Central memory CD8-positive, alpha-beta T cell (primary cell): ENCODE data around the gene EEIG2.

Experiments
- ATAC-seq: fragments of 150-1000 bp; cut with Tn5 transposase; replicated peaks from 2 replicates; pipeline ENCODE4 v1.10.0; 2022; ENCODE audit warnings: mild to moderate bottlenecking, moderate FRiP score, moderate number of reproducible peaks; ENCODE audit not compliant: poor library complexity, severe bottlenecking; ENCODE audit errors: extremely low read depth
- DNase-seq, 2 donors: peaks; one replicate each; pipeline ENCODE4 v3.0.0; 2021; ENCODE audit warnings: low spot score in 2 of 2
- H3K27ac Mint-ChIP-seq: one replicate; pipeline ENCODE4 v1.8.0; 2022; ENCODE audit warnings: low read depth, mild to moderate bottlenecking, moderate library complexity, mixed read lengths
- H3K27me3 Mint-ChIP-seq: one replicate; pipeline ENCODE4 v1.8.0; 2022; ENCODE audit warnings: mixed read lengths
- H3K36me3 Mint-ChIP-seq: one replicate; pipeline ENCODE4 v1.8.0; 2022; ENCODE audit warnings: mild to moderate bottlenecking, moderate library complexity, mixed read lengths; ENCODE audit not compliant: insufficient read depth
- H3K4me1 Mint-ChIP-seq: one replicate; pipeline ENCODE4 v1.8.0; 2022; ENCODE audit warnings: mixed read lengths
- H3K4me3 Mint-ChIP-seq: one replicate; pipeline ENCODE4 v1.8.0; 2022; ENCODE audit warnings: mild to moderate bottlenecking, moderate library complexity, mixed read lengths
- H3K9me3 Mint-ChIP-seq: one replicate; pipeline ENCODE4 v1.8.0; 2022; ENCODE audit warnings: mixed read lengths

Gene EEIG2

DNA sequence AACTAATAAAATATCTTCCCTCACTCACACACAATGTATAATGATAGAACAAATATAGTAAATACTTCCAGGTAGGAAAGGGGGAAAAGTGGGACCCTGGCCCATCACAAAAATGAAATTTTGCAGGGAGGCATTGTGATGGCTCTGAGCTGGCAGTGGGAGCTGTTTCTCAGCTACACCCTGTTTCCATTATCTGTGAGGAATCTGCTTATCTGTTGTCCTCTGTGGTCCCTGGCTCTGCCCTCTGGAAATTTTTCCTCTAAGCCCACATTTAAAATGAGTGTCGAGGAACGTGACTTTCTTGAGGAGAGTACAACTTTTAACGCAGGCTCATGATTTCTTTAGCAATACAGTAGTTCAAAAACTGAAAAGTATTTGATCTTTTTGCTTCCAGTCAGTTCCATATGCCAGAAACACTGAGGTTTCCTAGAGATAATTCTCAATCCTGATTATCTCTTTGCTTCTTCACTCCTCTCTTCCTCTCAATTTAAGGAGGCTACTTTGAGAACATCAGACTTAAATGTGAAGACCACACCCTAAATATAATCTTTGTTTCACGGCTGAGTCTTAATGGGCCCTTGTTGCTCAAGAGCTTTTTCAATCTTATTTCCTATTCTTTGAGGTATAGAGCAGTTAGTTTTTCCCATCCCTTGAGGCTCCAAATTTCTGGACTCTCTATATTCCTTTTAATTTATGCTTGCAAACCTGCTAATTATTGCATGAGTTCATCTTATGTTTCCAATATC, 5.0 kb upstream of the EEIG2 start:
- Mint-ChIP-seq H3K36me3 (peaks cover 2% of the 10 kb centered on the region), H3K4me3 (no peak overlapping the region), H3K27ac (no peak overlapping the region), H3K9me3 (no peaks in the 10 kb centered on the region), H3K4me1 (no peaks in the 10 kb centered on the region), H3K27me3 (no peaks in the 10 kb centered on the region)
- ATAC-seq: no peak
- no peak for DNase-seq

DNA sequence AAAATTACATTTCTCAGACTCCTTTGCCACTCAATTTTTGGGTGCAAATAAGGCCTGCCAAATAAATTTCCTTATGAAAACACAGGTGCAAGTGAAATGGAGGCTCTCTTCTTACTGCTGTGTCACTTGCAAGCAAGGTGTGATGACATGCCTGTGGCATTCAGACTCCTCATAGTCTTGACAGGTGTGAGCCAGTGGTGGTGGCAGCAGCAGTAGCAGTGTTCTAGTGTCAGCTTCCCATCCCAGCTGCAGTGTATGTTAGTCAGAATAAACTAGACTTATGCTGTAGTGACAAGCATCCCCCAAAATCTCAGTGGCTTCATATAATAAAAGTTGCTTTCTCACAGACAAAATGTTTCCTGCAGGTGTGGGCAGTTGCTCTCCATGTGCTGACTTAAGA, 3.8 kb upstream of the EEIG2 start:
- no peaks in the 10 kb centered on the region for H3K9me3 Mint-ChIP-seq
- peaks cover 6% of the 10 kb centered on the region for H3K4me1 Mint-ChIP-seq
- DNase-seq (no peak), ATAC-seq (no peak)
- H3K4me3 Mint-ChIP-seq: no peak overlapping the region
- no peak overlapping the region for H3K27ac Mint-ChIP-seq
- H3K36me3 Mint-ChIP-seq: peaks cover 9% of the 10 kb centered on the region
- H3K27me3 Mint-ChIP-seq: no peaks in the 10 kb centered on the region

DNA sequence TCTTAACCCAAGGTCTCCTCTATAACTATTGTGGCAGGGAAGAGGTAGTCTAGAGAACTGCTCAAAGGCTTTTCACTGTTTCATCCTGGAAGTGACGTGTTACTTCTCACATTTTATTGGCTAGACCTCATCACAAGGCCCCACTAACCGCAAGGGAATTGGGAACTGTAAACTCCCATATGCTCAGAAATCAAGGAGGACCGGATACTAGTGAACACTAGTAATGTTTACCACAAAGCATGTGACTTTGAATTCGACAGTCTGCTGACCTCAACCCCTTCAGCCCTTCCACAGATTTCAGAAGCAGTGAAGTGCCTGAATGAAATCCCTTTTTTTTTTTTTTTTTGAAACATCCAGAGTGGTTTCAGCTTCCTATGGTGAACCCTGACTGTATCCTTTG, 3.4 kb upstream of the EEIG2 start:
- Mint-ChIP-seq H3K36me3 (peaks cover 10% of the 10 kb centered on the region), H3K4me1 (peaks cover 7% of the 10 kb centered on the region), H3K27ac (no peak overlapping the region), H3K27me3 (no peaks in the 10 kb centered on the region), H3K4me3 (no peak overlapping the region), H3K9me3 (no peaks in the 10 kb centered on the region)
- ATAC-seq (no peak), DNase-seq (no peak)

DNA sequence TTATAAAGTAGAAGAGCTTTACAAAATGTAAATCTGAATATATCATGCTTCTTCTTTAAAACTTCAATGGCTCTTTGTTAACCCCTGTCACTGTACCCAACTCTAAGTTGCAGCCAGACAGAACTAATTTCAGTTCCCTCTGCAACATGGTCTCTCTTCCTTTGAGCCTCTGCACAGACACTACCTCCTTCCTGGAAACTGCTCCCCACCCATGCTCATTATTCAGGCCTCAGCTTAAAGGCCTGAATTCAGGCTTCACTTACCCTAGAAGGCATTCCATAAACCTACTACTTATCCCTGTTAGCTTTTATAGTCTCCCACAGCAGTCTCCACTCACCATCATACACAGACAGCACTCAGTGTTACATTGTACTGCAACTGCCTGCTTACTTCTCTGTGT, 2.6 kb upstream of the EEIG2 start:
- Mint-ChIP-seq H3K4me3 (no peak overlapping the region), H3K9me3 (no peaks in the 10 kb centered on the region), H3K27me3 (no peaks in the 10 kb centered on the region), H3K36me3 (peaks cover 10% of the 10 kb centered on the region), H3K27ac (no peak overlapping the region), H3K4me1 (peaks cover 7% of the 10 kb centered on the region)
- ATAC-seq (no peak), DNase-seq (no peak)

DNA sequence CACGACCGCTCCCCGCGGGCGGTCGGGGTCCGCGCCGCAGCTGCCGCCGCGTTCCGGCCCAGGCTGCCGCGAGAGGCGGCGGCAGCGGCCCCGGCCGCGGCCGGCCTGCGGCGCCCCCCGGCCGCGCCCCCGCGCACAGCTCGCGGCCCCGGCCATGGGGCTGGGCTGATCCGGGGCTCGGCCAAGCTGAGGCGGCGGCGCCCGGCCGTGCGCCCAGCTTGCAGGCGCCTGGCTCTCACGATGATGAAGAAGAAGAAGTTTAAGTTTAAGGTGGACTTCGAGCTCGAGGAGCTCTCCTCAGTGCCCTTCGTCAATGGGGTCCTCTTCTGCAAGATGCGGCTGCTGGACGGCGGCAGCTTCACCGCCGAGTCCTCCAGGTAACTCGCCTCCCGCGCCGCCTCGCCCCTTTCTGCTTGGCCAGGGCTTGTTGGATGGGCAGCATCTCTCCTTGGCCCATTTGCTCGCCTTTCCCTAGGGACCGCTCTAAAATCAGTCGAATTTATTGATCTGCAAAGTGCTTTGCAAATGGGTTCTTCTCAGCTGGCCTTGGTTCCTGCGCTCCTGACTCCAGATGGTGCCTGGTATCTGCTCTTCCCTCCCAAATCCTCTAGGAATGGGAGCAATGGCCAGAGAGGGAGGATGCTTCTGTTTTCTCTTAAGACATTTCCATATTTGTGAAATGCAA, 431 bp downstream of the EEIG2 start:
- H3K27me3 Mint-ChIP-seq: no peaks in the 10 kb centered on the region
- H3K36me3 Mint-ChIP-seq: peaks cover 10% of the 10 kb centered on the region
- DNase-seq: no peak
- no peaks in the 10 kb centered on the region for H3K9me3 Mint-ChIP-seq
- H3K27ac Mint-ChIP-seq: peak overlapping the region; percentile 91
- peaks cover 18% of the 10 kb centered on the region for H3K4me1 Mint-ChIP-seq
- peak; percentile 11 for ATAC-seq
- peak overlapping the region; percentile 95 for H3K4me3 Mint-ChIP-seq

DNA sequence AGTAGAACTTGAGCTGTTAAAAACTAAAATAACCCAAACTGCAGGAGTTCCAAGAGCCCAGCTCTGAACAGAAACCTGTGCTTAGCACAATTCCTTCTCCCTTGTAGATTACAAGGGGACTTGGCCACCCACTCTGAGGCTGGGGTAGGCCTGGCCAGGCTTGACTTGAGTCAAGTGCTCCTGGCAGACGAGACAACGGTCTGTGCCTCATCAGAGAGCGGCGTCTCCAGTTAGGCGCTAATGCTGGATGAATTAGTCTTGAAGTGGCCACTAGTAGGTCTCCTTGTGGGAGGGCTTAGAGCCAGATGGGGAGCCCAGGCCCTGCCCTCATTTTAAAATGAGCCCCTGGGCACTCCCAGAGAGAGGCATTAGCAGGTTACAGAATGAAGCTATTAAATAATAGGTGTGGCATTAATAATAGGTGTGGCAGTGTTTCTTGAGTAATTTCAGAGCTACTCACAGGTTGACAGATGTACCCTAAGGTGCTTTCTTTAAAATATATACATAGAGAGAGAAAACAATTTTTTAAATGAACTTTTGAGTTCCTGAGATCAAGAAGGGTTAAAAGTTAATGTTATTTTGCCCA, 1.1 kb downstream of the EEIG2 start:
- Mint-ChIP-seq H3K27ac (peak overlapping the region; percentile 91), H3K4me3 (peak overlapping the region; percentile 95), H3K9me3 (no peaks in the 10 kb centered on the region), H3K36me3 (peaks cover 13% of the 10 kb centered on the region), H3K4me1 (peaks cover 18% of the 10 kb centered on the region), H3K27me3 (no peaks in the 10 kb centered on the region)
- peak; percentile 20 for ATAC-seq
- DNase-seq: peak; percentile 18 to 22

DNA sequence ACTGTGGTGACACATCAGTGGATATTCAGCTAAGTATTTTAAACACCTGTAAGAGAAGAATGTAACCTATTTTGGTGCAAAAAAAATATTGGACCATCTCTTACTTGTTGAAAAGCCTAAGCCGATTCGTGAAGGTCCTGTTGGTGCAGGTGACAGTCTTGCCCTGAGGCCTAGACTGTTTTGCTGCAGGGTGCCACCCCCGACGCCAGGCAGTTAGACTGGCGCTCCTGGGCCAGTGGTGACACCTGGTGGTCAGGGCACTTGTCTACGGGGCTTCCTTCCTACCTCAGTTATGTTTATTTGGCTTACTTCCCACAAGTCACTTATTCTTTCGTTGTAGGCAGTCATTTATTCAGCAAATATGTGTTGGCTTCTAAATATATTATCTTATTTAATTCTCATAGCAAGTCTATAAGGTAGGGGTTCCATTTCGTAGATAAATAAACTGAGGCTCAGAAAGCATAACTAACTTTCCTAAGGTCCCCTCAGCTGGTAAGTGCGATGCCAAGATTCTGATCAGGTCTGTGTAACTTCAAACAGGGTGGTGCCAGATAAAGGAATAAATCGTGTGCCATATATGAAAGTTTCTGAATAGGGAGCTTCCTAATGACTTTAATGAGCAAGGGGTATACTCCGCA, 1.9 kb downstream of the EEIG2 start:
- Mint-ChIP-seq H3K4me3 (peak overlapping the region; percentile 95), H3K27me3 (no peaks in the 10 kb centered on the region), H3K4me1 (peaks cover 18% of the 10 kb centered on the region), H3K27ac (peak overlapping the region; percentile 91), H3K36me3 (peaks cover 13% of the 10 kb centered on the region), H3K9me3 (no peaks in the 10 kb centered on the region)
- DNase-seq (peak; percentile 68 to 77), ATAC-seq (peak; percentile 70)

DNA sequence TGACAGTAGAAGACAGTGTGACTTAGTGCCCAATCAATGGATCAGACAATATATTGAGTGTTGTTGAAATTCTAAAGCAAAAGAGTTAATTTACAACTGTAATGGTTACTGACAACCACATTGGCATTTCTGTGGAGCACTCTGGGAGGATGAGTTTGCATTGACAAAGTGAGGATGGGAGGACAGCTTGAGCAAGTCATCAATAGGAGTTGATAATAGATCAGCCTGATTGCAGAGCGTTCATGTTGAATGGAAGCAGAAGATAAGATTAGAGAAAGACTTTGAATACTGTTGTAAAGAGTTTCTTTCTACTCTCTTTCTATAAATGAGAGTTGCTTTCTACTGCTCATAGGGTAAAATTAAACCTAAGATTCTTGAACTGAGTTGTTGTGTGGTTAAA, 3.9 kb downstream of the EEIG2 start:
- H3K27me3 Mint-ChIP-seq: no peaks in the 10 kb centered on the region
- DNase-seq (no peak), ATAC-seq (no peak)
- H3K9me3 Mint-ChIP-seq: no peaks in the 10 kb centered on the region
- H3K4me1 Mint-ChIP-seq: peaks cover 18% of the 10 kb centered on the region
- no peak overlapping the region for H3K4me3 Mint-ChIP-seq
- H3K36me3 Mint-ChIP-seq: peaks cover 13% of the 10 kb centered on the region
- H3K27ac Mint-ChIP-seq: no peak overlapping the region

DNA sequence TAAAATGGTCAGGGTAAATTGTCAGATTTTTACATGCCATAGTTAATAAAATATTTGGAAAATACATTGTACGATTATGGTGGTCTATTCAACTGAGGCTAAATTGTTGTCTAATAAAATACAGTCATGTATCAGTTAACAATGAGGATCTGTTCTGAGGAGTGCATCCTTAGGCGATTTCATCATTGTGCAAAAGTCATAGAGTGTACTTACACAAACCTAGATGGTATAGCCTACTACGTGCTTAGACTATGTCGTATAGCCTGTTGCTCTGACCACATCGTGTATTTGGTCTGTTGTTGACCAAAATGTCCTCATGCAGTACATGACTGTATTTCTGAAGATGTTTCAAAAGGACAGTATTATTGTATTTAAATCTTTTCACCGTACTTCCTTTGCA, 5.2 kb downstream of the EEIG2 start:
- DNase-seq (no peak), ATAC-seq (no peak)
- Mint-ChIP-seq H3K9me3 (no peaks in the 10 kb centered on the region), H3K27me3 (no peaks in the 10 kb centered on the region), H3K36me3 (peaks cover 11% of the 10 kb centered on the region), H3K27ac (no peak overlapping the region), H3K4me1 (peaks cover 18% of the 10 kb centered on the region), H3K4me3 (no peak overlapping the region)

DNA sequence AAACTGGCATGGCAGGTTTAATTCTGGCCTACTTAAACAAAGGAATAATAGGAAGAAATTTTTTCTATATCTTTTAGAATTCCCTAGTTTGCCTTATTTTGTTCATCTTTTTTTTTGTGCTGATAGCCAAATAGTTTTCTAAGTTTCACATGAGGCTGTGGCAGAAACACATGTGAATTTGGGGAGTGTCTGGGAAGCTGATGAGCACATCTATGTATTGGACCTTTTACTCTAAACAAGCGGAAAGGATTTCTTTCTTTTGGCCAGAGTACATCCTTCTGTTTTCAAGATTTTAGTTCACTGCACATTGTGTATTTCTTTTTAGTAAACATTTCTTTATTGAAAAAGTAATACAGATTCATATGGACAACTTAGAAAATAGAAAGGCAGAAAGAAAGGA, 5.6 kb downstream of the EEIG2 start:
- Mint-ChIP-seq H3K36me3 (peaks cover 8% of the 10 kb centered on the region), H3K9me3 (no peaks in the 10 kb centered on the region), H3K27ac (no peak overlapping the region), H3K4me1 (peaks cover 18% of the 10 kb centered on the region), H3K4me3 (no peak overlapping the region), H3K27me3 (no peaks in the 10 kb centered on the region)
- DNase-seq (no peak), ATAC-seq (no peak)

DNA sequence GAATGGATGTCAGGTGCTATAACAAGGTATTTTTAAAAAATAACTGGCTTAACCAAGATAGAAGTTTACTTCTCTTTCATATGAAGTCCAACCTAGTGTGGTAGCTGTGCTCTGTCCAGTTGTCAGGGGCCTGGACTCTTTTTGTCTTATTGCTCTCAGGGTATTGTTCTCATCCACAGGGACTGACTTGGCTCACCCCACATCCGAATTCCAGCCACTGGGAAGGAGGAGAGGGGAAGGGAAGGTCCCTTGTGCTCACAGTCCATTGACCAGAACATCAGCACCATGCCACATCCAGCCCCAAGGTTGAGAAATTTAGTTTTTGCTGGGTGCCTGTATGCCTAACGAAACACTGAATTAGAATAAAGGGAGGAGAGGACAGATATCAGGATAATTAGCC, 8.7 kb downstream of the EEIG2 start:
- H3K4me3 Mint-ChIP-seq: no peak overlapping the region
- peaks cover 9% of the 10 kb centered on the region for H3K4me1 Mint-ChIP-seq
- H3K27ac Mint-ChIP-seq: no peak overlapping the region
- peaks cover 2% of the 10 kb centered on the region for H3K36me3 Mint-ChIP-seq
- DNase-seq (no peak), ATAC-seq (no peak)
- H3K27me3 Mint-ChIP-seq: no peaks in the 10 kb centered on the region
- H3K9me3 Mint-ChIP-seq: no peaks in the 10 kb centered on the region

DNA sequence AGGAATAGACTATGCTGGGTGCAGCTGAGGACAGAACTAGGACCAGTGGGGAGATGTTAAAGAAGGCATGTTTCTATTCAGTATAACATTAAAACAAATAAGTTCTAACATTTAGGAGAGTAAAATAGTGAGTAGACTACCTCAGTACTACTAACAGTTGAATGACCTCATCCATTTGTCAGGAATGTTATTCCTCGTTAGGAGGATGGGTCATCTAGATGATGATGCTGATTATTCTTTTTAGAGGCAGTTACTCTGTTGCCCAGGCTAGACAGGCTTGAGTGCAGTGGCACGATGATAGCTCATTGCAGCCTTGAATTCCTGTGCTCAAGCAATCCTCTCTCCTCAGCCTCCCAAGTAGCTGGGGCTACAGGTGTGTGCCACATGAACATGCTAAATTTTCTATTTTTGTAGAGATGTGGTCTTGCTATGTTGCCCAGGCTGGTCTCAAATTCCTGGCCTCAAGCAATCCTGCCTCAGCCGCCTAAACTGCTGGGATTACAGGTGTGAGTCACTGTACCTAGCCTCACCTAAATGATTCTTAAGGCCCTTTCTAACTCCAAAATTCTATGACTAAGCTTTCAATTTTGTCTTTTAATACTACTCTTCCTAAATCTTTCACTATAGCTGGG, 9.3 kb downstream of the EEIG2 start:
- H3K4me3 Mint-ChIP-seq: no peak overlapping the region
- ATAC-seq (no peak), DNase-seq (no peak)
- no peaks in the 10 kb centered on the region for H3K27me3 Mint-ChIP-seq
- peaks cover 4% of the 10 kb centered on the region for H3K36me3 Mint-ChIP-seq
- H3K27ac Mint-ChIP-seq: no peak overlapping the region
- H3K9me3 Mint-ChIP-seq: no peaks in the 10 kb centered on the region
- peaks cover 3% of the 10 kb centered on the region for H3K4me1 Mint-ChIP-seq
